GM20000 (cell line): ENCODE results near the gene BBS2.
"Not testable (repeated sequence)": the region's sequence is repeated elsewhere in the genome, so short reads cannot be mapped to it uniquely, and the experiment has no call there.

Source experiments
- DNase-seq: peaks from one replicate; pipeline ENCODE4 v3.0.0; 2012; ENCODE audit warnings: low spot score
- CTCF ChIP-seq: IDR thresholded peaks from 2 replicates; pipeline ENCODE4 v1.5.1; 2012; ENCODE audit warnings: mild to moderate bottlenecking, control low read depth; ENCODE audit errors: extremely low read depth, missing control alignments

BBS2 gene

GRCh38 chr16:56512025-56512424 lies 7.8 kb downstream of the BBS2 start:
- DNase-seq: no peak
- no peak for TF ChIP-seq CTCF

- no peak for TF ChIP-seq CTCF
- DNase-seq: no peak
Measured at GRCh38 chr16:56510544-56510943, 9.3 kb downstream of the BBS2 start.

- no peak for TF ChIP-seq CTCF
- no peak for DNase-seq
Measured at GRCh38 chr16:56506941-56507340, 12.9 kb downstream of the BBS2 start.

GRCh38 chr16:56505181-56505580 lies 14.6 kb downstream of the BBS2 start:
- DNase-seq: no peak
- TF ChIP-seq CTCF: no peak

- no peak for TF ChIP-seq CTCF
- DNase-seq: no peak
Measured at GRCh38 chr16:56493815-56494214, 26.0 kb downstream of the BBS2 start.

- DNase-seq: no peak
- TF ChIP-seq CTCF: no peak
Measured at GRCh38 chr16:56493126-56493525, 26.7 kb downstream of the BBS2 start.

GRCh38 chr16:56491657-56492261 lies 28.1 kb downstream of the BBS2 start:
- DNase-seq: no peak
- no peak for TF ChIP-seq CTCF

- not testable (repeated sequence) for DNase-seq
Measured at GRCh38 chr16:56488868-56489267, 31.0 kb downstream of the BBS2 start.
